IMR-90 (cell line): ENCODE results near the gene STKLD1. TPM values are rescaled to one million over a fixed set of nuclear protein-coding genes. Genes with fewer than 3 reads are reported as not detected.

Source experiments
- ATAC-seq: fragments of 200-7000 bp; cut with Tn5 transposase; 2 replicates; pipeline ENCODE4 v1.9.1; 2020; ENCODE audit warnings: low read depth, mild to moderate bottlenecking, moderate library complexity
- BruUV-seq: library from RNA; stranded (reverse); fragments of 400-500 nt; replicated peaks from 2 replicates; lab custom pipeline; 2021; lab: Mats Ljungman, UMichigan
- CTCF ChIA-PET: fragments of 300-600 bp; formaldehyde crosslinking; extraction: SDS; loops from one replicate; lab custom pipeline; 2021; ENCODE audit warnings: antibody characterized with exemption; lab: Yijun Ruan, JAX
- POLR2A ChIA-PET: fragments of 300-600 bp; sonication (Branson Sonifier 250); formaldehyde crosslinking; loops from one replicate; lab custom pipeline; 2022; ENCODE audit warnings: antibody characterized with exemption; ENCODE audit not compliant: unreplicated experiment; lab: Charles Lee
- DNase-seq: peaks from one replicate; pipeline ENCODE4 v3.0.0; 2013
- H2AFZ ChIP-seq: replicated peaks from 2 replicates; pipeline ENCODE3; 2013; ENCODE audit warnings: low read length, mild to moderate bottlenecking; ENCODE audit not compliant: poor library complexity
- H2AK5ac ChIP-seq: 2 replicates; pipeline ENCODE4 v1.6.1; 2013; ENCODE audit warnings: low read depth, low read length, inconsistent platforms
- H2AK9ac ChIP-seq: replicated peaks from 2 replicates; pipeline ENCODE3; 2013; ENCODE audit warnings: mild to moderate bottlenecking, low read depth, low read length, moderate library complexity; ENCODE audit not compliant: poor library complexity
- H2BK120ac ChIP-seq: 2 replicates; pipeline ENCODE4 v1.6.1; 2013; ENCODE audit warnings: low read depth, low read length, inconsistent platforms
- H2BK15ac ChIP-seq: 3 replicates; pipeline ENCODE4 v1.6.1; 2013; ENCODE audit warnings: low read depth, low read length, inconsistent platforms
- H2BK20ac ChIP-seq: 2 replicates; pipeline ENCODE4 v1.6.1; 2013; ENCODE audit warnings: low read depth, mild to moderate bottlenecking, inconsistent platforms, low read length, moderate library complexity
- H2BK5ac ChIP-seq: 2 replicates; pipeline ENCODE4 v1.6.1; 2013; ENCODE audit warnings: mild to moderate bottlenecking, low read depth, low read length, inconsistent platforms; ENCODE audit not compliant: poor library complexity, severe bottlenecking
- H3K14ac ChIP-seq: replicated peaks from 2 replicates; pipeline ENCODE4 v1.6.1; 2013; ENCODE audit warnings: low read depth, low read length, inconsistent platforms
- H3K18ac ChIP-seq: 2 replicates; pipeline ENCODE4 v1.6.1; 2013; ENCODE audit warnings: low read depth, low read length, control low read depth
- H3K23ac ChIP-seq: 2 replicates; pipeline ENCODE4 v1.6.1; 2013; ENCODE audit warnings: low read depth, low read length, inconsistent platforms
- H3K27ac ChIP-seq: 2 replicates; pipeline ENCODE4 v1.5.1; 2013; ENCODE audit warnings: mild to moderate bottlenecking, control low read depth, low read length; ENCODE audit not compliant: insufficient read depth
- H3K27me3 ChIP-seq: 2 replicates; pipeline ENCODE4 v1.6.1; 2013; ENCODE audit warnings: low read length; ENCODE audit not compliant: control insufficient read depth, insufficient read depth
- H3K36me3 ChIP-seq: 2 replicates; pipeline ENCODE4 v1.6.1; 2013; ENCODE audit warnings: low read length, mixed read lengths; ENCODE audit not compliant: control insufficient read depth, insufficient read depth
- H3K4ac ChIP-seq: 2 replicates; pipeline ENCODE4 v1.6.1; 2013; ENCODE audit warnings: low read depth, low read length, inconsistent platforms
- H3K4me1 ChIP-seq: 2 replicates; pipeline ENCODE4 v1.6.1; 2013; ENCODE audit warnings: low read length, mixed read lengths; ENCODE audit not compliant: control insufficient read depth, insufficient read depth
- H3K4me2 ChIP-seq: 2 replicates; pipeline ENCODE4 v1.6.1; 2013; ENCODE audit warnings: low read depth, mild to moderate bottlenecking, control low read depth, low read length, moderate library complexity
- H3K4me3 ChIP-seq: 2 replicates; pipeline ENCODE4 v1.5.1; 2013; ENCODE audit warnings: low read depth, mild to moderate bottlenecking, control low read depth, low read length, moderate library complexity; ENCODE audit not compliant: insufficient read depth
- H3K56ac ChIP-seq: 2 replicates; pipeline ENCODE4 v1.6.1; 2013; ENCODE audit warnings: low read length, inconsistent platforms; ENCODE audit not compliant: insufficient read depth; ENCODE audit errors: extremely low read depth
- H3K79me1 ChIP-seq, 2 experiments: 2 replicates each; pipeline ENCODE4 v1.6.1; 2013; ENCODE audit warnings: low read length in 2 of 2, inconsistent platforms in 1 of 2, low read depth in 1 of 2
- H3K9ac ChIP-seq: 2 replicates; pipeline ENCODE4 v1.6.1; 2013; ENCODE audit warnings: low read depth, low read length, control low read depth
- H3K9me1 ChIP-seq: 2 replicates; pipeline ENCODE4 v1.6.1; 2013; ENCODE audit warnings: low read length, inconsistent platforms; ENCODE audit not compliant: insufficient read depth
- H3K9me3 ChIP-seq: 2 replicates; pipeline ENCODE4 v1.6.1; 2013; ENCODE audit warnings: low read length; ENCODE audit not compliant: control insufficient read depth, insufficient read depth
- H4K20me1 ChIP-seq: 2 replicates; pipeline ENCODE4 v1.6.1; 2013; ENCODE audit warnings: low read length, inconsistent platforms; ENCODE audit not compliant: insufficient read depth
- H4K5ac ChIP-seq: 2 replicates; pipeline ENCODE4 v1.6.1; 2013; ENCODE audit warnings: mild to moderate bottlenecking, low read depth, low read length, control low read depth
- H4K8ac ChIP-seq, 2 experiments: 2 replicates each; pipeline ENCODE4 v1.6.1; 2013; ENCODE audit warnings: low read depth in 2 of 2, low read length in 2 of 2, control low read depth in 1 of 2, inconsistent platforms in 1 of 2
- H4K91ac ChIP-seq: 2 replicates; pipeline ENCODE4 v1.6.1; 2013; ENCODE audit warnings: low read depth, low read length, inconsistent platforms; ENCODE audit not compliant: insufficient read depth
- BHLHE40 ChIP-seq: fragments of 150-350 bp; IDR thresholded peaks from 2 replicates; pipeline ENCODE4 v1.6.1; 2016; ENCODE audit warnings: mild to moderate bottlenecking, low read depth, low read length
- FOS ChIP-seq: fragments of 150-350 bp; IDR thresholded peaks from 2 replicates; pipeline ENCODE4 v1.6.1; 2016; ENCODE audit warnings: low read depth, low read length
- MAZ ChIP-seq: IDR thresholded peaks from 2 replicates; pipeline ENCODE4 v1.6.1; 2012; ENCODE audit warnings: low read depth, mild to moderate bottlenecking, low read length, improper control_type of control experiment, moderate library complexity, borderline replicate concordance
- NFE2L2 ChIP-seq: fragments of 150-350 bp; IDR thresholded peaks from 2 replicates; pipeline ENCODE4 v1.6.1; 2016; ENCODE audit warnings: low read depth, mild to moderate bottlenecking, low read length
- POLR2A ChIP-seq: IDR thresholded peaks from 2 replicates; pipeline ENCODE4 v1.6.1; 2012; ENCODE audit warnings: mild to moderate bottlenecking, low read depth, low read length
- RAD21 ChIP-seq: IDR thresholded peaks from 2 replicates; pipeline ENCODE4 v1.6.1; 2012; ENCODE audit warnings: low read length, improper control_type of control experiment
- RFX5 ChIP-seq: IDR thresholded peaks from 2 replicates; pipeline ENCODE4 v1.8.0; 2012; ENCODE audit warnings: low read depth, mild to moderate bottlenecking, low read length, moderate library complexity
- SMC3 ChIP-seq: fragments of 150-350 bp; IDR thresholded peaks from 2 replicates; pipeline ENCODE4 v1.6.1; 2016; ENCODE audit warnings: low read depth, mild to moderate bottlenecking, antibody characterized with exemption, low read length, moderate library complexity
- WGBS, 2 experiments: methylation state at CpG; one replicate each; pipeline versions ENCODE4 v1.1.5 to v1.1.7; 2013; ENCODE audit warnings: missing lambda C conversion rate in 2 of 2; ENCODE audit not compliant: insufficient read length in 1 of 2; ENCODE audit errors: extremely low coverage in 2 of 2; 5-methylcytosine and 5-hydroxymethylcytosine counted together
- dilution Hi-C: fragments of 300-500 bp; cut with HindIII; formaldehyde crosslinking; loops from one replicate; pipeline ENCODE4 v1.14.3; 2018; ENCODE audit warnings: low sequenced_read_pairs; ENCODE audit not compliant: unreplicated experiment
- in situ Hi-C: fragments of 300-500 bp; cut with MboI; formaldehyde crosslinking; loops from 3 replicates; pipeline ENCODE4 v1.14.3; 2019; ENCODE audit warnings: low sequenced_read_pairs, inconsistent platforms, mixed read lengths
- intact Hi-C: fragments of 100-400 bp; cut with micrococcal nuclease; formaldehyde crosslinking; loops from 2 replicates; pipeline ENCODE4 v1.10.0; 2022
- polyA plus RNA-seq, 3 experiments: library from polyadenylated mRNA; depleted of rRNA; stranded (reverse); fragments of >200 nt; gene quantifications; 2 replicates each; pipeline ENCODE4 v1.2.3, GENCODE V29; 2012; ENCODE audit warnings: low replicate concordance in 1 of 3
- total RNA-seq: library from RNA; depleted of rRNA; stranded (reverse); fragments of >200 nt; gene quantifications from 2 replicates; pipeline ENCODE4 v1.2.3, GENCODE V29; 2012
- TF ChIP-seq, protein P1 (sequence below): conservative IDR thresholded peaks from 2 replicates; pipeline ENCODE4 v1.5.1; 2012; ENCODE audit warnings: mild to moderate bottlenecking, low read depth, low read length, improper control_type of control experiment
- TF ChIP-seq, protein P2 (sequence below): fragments of 150-350 bp; IDR thresholded peaks from 2 replicates; pipeline ENCODE4 v1.6.1; 2017; ENCODE audit warnings: mild to moderate bottlenecking, antibody characterized with exemption, low read length, low read depth

Gene STKLD1
- total and polyA plus RNA-seq, 2 of the 4 experiments (the other 2 are of a cell fraction), result 0.54 to 0.65 TPM

DNA sequence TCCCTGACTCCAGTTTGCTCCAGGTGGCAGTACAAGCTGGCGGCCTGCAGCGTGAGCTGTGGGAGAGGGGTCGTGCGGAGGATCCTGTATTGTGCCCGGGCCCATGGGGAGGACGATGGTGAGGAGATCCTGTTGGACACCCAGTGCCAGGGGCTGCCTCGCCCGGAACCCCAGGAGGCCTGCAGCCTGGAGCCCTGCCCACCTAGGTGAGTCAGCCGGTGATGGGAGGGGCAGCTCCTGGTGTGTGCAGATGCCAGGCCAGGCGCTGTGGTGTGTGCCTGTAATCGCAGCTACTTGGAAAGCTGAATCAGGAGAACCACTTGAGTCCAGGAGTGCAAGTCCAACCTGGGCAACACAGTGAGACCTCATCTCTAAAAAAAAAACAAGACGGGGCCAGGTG lies 73.6 kb downstream of the STKLD1 start:
- H3K9me3 ChIP-seq, result no peaks in the 10 kb centered on the region
- H2BK120ac ChIP-seq, result no peak overlapping the region
- no peak overlapping the region for H3K4me3 ChIP-seq
- no peak overlapping the region for H4K8ac ChIP-seq
- dilution Hi-C loops (no loop called here), in situ Hi-C loops (no loop called here), intact Hi-C loops (no loop called here)
- no peak overlapping the region for H4K91ac ChIP-seq
- H3K9me1 ChIP-seq, result no peaks in the 10 kb centered on the region
- no peaks in the 10 kb centered on the region; the same call in 1 of the 2 replicates for H4K20me1 ChIP-seq
- no peaks in the 10 kb centered on the region for H3K4me1 ChIP-seq
- H3K36me3 ChIP-seq, result no peaks in the 10 kb centered on the region
- H2BK20ac ChIP-seq, result no peak overlapping the region
- ChIA-PET CTCF (interaction anchor here (0.6 kb wide), 1 partner anchor 233 kb away, joined by 6 read pairs; no protein-coding TSS in a partner anchor), POLR2A (no interaction called here)
- no peak overlapping the region for H2AK5ac ChIP-seq
- H2BK5ac ChIP-seq, result no peak overlapping the region
- ATAC-seq (no peak), DNase-seq (no peak)
- no peak overlapping the region for H3K14ac ChIP-seq
- H3K23ac ChIP-seq, result no peak overlapping the region
- H2BK15ac ChIP-seq, result no peak overlapping the region
- no peak overlapping the region for H4K5ac ChIP-seq
- H3K27ac ChIP-seq, result no peak overlapping the region
- H2AK9ac ChIP-seq, result no peak overlapping the region
- TF ChIP-seq RAD21 (no peak), MAZ (no peak), FOS (no peak), NFE2L2 (no peak), POLR2A (no peak), BHLHE40 (no peak), SMC3 (no peak), RFX5 (no peak)
- TF ChIP-seq, protein P1, sequence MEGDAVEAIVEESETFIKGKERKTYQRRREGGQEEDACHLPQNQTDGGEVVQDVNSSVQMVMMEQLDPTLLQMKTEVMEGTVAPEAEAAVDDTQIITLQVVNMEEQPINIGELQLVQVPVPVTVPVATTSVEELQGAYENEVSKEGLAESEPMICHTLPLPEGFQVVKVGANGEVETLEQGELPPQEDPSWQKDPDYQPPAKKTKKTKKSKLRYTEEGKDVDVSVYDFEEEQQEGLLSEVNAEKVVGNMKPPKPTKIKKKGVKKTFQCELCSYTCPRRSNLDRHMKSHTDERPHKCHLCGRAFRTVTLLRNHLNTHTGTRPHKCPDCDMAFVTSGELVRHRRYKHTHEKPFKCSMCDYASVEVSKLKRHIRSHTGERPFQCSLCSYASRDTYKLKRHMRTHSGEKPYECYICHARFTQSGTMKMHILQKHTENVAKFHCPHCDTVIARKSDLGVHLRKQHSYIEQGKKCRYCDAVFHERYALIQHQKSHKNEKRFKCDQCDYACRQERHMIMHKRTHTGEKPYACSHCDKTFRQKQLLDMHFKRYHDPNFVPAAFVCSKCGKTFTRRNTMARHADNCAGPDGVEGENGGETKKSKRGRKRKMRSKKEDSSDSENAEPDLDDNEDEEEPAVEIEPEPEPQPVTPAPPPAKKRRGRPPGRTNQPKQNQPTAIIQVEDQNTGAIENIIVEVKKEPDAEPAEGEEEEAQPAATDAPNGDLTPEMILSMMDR, result no peak
- TF ChIP-seq, protein P2, sequence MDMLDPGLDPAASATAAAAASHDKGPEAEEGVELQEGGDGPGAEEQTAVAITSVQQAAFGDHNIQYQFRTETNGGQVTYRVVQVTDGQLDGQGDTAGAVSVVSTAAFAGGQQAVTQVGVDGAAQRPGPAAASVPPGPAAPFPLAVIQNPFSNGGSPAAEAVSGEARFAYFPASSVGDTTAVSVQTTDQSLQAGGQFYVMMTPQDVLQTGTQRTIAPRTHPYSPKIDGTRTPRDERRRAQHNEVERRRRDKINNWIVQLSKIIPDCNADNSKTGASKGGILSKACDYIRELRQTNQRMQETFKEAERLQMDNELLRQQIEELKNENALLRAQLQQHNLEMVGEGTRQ, result no peak
- H3K79me1 ChIP-seq, result no peaks in the 10 kb centered on the region
- no TSS peak for BruUV-seq
- no peak overlapping the region for H3K56ac ChIP-seq
- no peak overlapping the region for H3K4me2 ChIP-seq
- 97% methylated on average over 5 of the region's 12 CpGs; no CpG with 5 or more reads in 1 of the 2 experiments for WGBS, 2 experiments
- no peak overlapping the region for H2AFZ ChIP-seq
- H3K18ac ChIP-seq, result no peak overlapping the region
- peaks cover 15% of the 10 kb centered on the region for H3K27me3 ChIP-seq
- no peak overlapping the region for H3K9ac ChIP-seq
- H3K4ac ChIP-seq, result no peak overlapping the region
